Measurements from ENCODE around the gene PLCB2. TPM values are rescaled to one million over a fixed set of nuclear protein-coding genes. Genes with fewer than 3 reads are reported as not detected.

Gene PLCB2
- total and polyA plus RNA-seq, 9 of the 15 experiments (the other 6 are each of a cell fraction or from before 2014, with no cell fraction given): 0.37 to 12.3 (median 8.0) TPM

- TF ChIP-seq TOE1 (IDR thresholded peaks at IDR 0.05; ENCODE audit: borderline replicate concordance): peak; percentile 36; the same call in 1 of the 2 replicates
- TF ChIP-seq TOE1 (CRISPR knock-in tag; IDR thresholded peaks at IDR 0.05; ENCODE audit: borderline replicate concordance, low read depth): no peak
- no peak for TF ChIP-seq DEAF1 (CRISPR knock-in tag; IDR thresholded peaks at IDR 0.05)
- TF ChIP-seq SP1 (CRISPR knock-in tag; IDR thresholded peaks at IDR 0.05): peak; percentile 45; the same call in 1 of the 2 replicates
- TF ChIP-seq JUN (IDR thresholded peaks at IDR 0.05; ENCODE audit: borderline replicate concordance, low read depth, low read length): no peak
- TF ChIP-seq JUN (CRISPR knock-in tag; IDR thresholded peaks at IDR 0.05; ENCODE audit: borderline replicate concordance): 0 out of 2 replicates have a peak, but pooled peaks have one; percentile 62
- TF ChIP-seq CEBPZ (IDR thresholded peaks at IDR 0.05; ENCODE audit: borderline replicate concordance, low read depth, low read length): no peak
- no peak for TF ChIP-seq KDM1A (IDR thresholded peaks at IDR 0.05)
- TF ChIP-seq DIDO1 (tag; IDR thresholded peaks at IDR 0.05; ENCODE audit: low read depth): no peak
- peak; percentile 50; the same call in 1 of the 2 replicates for TF ChIP-seq ARID4B (CRISPR knock-in tag; IDR thresholded peaks at IDR 0.05)
- TF ChIP-seq NKRF (IDR thresholded peaks at IDR 0.05; ENCODE audit: borderline replicate concordance): no peak
- no peak for TF ChIP-seq HMGXB4 (CRISPR knock-in tag; IDR thresholded peaks at IDR 0.05)
- no peak for TF ChIP-seq RFX7 (CRISPR knock-in tag; IDR thresholded peaks at IDR 0.05)
- TF ChIP-seq ZNF212 (CRISPR knock-in tag; IDR thresholded peaks at IDR 0.05): no peak
Measured at GRCh38 chr15:40333922-40334492, 26.3 kb upstream of the PLCB2 start (continued).
